Ascending aorta (tissue), 2 donors: ENCODE results near the gene LRP2BP. TPM values are rescaled to one million over a fixed set of nuclear protein-coding genes. Genes with fewer than 3 reads are reported as not detected.
A peak's percentile ranks its signal among the peaks of the same experiment; 100 is the strongest.

Source experiments
- DNase-seq, 2 donors: peaks; one replicate each; pipeline ENCODE4 v3.0.0-alpha.2; 2019; ENCODE audit warnings: low spot score in 2 of 2
- H3K27ac ChIP-seq, 2 donors: fragments of 200-600 bp; sonication (generic); one replicate each; pipeline ENCODE4 v1.5.1; 2016 to 2017; ENCODE audit warnings: mild to moderate bottlenecking in 1 of 2
- H3K27me3 ChIP-seq: fragments of 200-600 bp; sonication (generic); one replicate; pipeline ENCODE4 v1.5.1; 2017
- H3K36me3 ChIP-seq, 2 donors: fragments of 200-600 bp; sonication (generic); one replicate each; pipeline ENCODE4 v1.5.1; 2016
- H3K4me1 ChIP-seq, 2 donors: fragments of 200-600 bp; sonication (generic); one replicate each; pipeline ENCODE4 v1.5.1; 2016 to 2017; ENCODE audit warnings: mild to moderate bottlenecking in 1 of 2
- H3K4me3 ChIP-seq, 2 donors: fragments of 200-600 bp; sonication (generic); one replicate each; pipeline ENCODE4 v1.5.1; 2016 to 2017; ENCODE audit warnings: mild to moderate bottlenecking in 1 of 2
- H3K9me3 ChIP-seq, 2 donors: fragments of 200-600 bp; sonication (generic); one replicate each; pipeline ENCODE4 v1.5.1; 2016
- intact Hi-C: fragments of 100-400 bp; cut with DNase I; formaldehyde crosslinking; loops from one replicate; pipeline ENCODE4 v1.15.1; 2023
- total RNA-seq: library from RNA; depleted of rRNA; stranded (reverse); fragments of >200 nt; gene quantifications from one replicate; pipeline ENCODE4 v1.1.0, GENCODE V29; 2016
- TF ChIP-seq, protein P1 (sequence below), 3 experiments: fragments of 200-600 bp in 2 of 3; fragments of 450-650 bp in 1 of 3; sonication (generic) in 2 of 3; IDR thresholded peaks; one replicate each; pipeline ENCODE4 v1.5.1; 2016 to 2019; ENCODE audit warnings: antibody characterized with exemption in 3 of 3, mild to moderate bottlenecking in 1 of 3, moderate library complexity in 1 of 3

LRP2BP gene
- total RNA-seq, 1 donor from 2014 or later, result 0.53 TPM

DNA sequence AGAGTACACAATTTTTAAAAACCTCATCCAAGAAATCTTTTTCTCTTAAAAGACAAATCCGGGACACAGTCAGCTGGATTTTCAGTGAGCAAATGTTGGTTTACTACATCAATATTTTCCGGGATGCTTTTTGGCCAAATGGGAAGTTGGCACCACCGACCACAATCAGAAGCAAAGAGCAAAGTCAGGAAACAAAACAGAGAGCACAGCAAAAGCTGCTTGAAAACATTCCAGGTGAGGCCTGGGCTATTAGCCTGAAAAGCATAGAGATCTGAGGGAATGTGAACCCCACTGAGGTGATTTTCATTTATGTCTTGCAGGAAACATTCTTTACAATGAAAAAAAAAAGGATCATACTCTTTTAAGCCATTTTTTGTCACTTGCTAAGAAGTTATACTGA lies 33.9 kb downstream of the LRP2BP start:
- H3K36me3 ChIP-seq, result no peaks in the 10 kb centered on the region
- no peaks in the 10 kb centered on the region for H3K9me3 ChIP-seq
- no peaks in the 10 kb centered on the region for H3K27me3 ChIP-seq
- peak in 1 of 2 donors; percentile 33 for DNase-seq
- peak overlapping the region; percentile 66 to 84 for H3K27ac ChIP-seq
- intact Hi-C loops, result no loop called here
- H3K4me1 ChIP-seq, result peaks cover 7 to 53% of the 10 kb centered on the region in 2 donors
- TF ChIP-seq, protein P1, sequence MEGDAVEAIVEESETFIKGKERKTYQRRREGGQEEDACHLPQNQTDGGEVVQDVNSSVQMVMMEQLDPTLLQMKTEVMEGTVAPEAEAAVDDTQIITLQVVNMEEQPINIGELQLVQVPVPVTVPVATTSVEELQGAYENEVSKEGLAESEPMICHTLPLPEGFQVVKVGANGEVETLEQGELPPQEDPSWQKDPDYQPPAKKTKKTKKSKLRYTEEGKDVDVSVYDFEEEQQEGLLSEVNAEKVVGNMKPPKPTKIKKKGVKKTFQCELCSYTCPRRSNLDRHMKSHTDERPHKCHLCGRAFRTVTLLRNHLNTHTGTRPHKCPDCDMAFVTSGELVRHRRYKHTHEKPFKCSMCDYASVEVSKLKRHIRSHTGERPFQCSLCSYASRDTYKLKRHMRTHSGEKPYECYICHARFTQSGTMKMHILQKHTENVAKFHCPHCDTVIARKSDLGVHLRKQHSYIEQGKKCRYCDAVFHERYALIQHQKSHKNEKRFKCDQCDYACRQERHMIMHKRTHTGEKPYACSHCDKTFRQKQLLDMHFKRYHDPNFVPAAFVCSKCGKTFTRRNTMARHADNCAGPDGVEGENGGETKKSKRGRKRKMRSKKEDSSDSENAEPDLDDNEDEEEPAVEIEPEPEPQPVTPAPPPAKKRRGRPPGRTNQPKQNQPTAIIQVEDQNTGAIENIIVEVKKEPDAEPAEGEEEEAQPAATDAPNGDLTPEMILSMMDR (IDR thresholded peaks at IDR 0.05), result no peak
- no peak overlapping the region for H3K4me3 ChIP-seq

DNA sequence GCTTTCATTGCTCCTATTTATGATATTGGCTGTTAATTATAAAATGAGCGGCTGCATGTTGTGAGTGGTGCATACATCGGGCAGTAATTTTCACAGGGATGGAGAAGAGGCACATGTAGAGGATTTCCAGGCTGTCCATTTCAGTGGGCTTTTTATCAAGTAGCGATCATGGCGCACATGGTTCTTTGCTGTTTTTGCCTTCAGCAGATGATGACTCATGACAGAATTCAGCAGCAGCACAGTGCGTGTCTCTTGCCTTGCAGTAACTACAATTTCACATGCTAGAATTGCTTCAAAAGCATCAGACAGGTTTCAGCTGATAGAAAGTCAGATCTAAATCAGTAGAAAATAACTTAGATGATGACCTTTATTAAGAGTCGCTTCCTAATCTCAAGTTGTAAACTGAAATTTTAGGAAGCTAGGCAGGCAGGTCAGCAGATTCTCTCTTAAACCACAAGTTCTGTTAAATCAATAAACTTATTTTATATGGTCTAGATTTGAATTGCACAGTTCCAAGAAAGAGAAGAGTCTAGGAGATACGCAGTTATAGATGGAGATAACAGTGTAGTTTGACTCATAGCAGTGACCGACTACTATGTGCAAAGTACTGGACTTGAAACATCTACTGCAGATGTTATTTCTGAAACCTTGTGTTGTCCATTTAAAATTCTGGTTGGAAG lies 35.8 kb downstream of the LRP2BP start:
- Histone ChIP-seq H3K36me3 (peaks cover 2% of the 10 kb centered on the region in 2 donors), H3K4me1 (peaks cover 7 to 54% of the 10 kb centered on the region in 2 donors), H3K27ac (peak overlapping the region; percentile 84 to 90), H3K9me3 (no peaks in the 10 kb centered on the region), H3K4me3 (no peak overlapping the region), H3K27me3 (no peaks in the 10 kb centered on the region)
- intact Hi-C loops, result loop anchor here (2.0 to 5.0 kb wide), 3 partner anchors 15 to 148 kb away; partner anchors contain the start of gene LRP2BP
- peak in 1 of 2 donors; percentile 66 for DNase-seq
- TF ChIP-seq, protein P1 (IDR thresholded peaks at IDR 0.05), result no peak

DNA sequence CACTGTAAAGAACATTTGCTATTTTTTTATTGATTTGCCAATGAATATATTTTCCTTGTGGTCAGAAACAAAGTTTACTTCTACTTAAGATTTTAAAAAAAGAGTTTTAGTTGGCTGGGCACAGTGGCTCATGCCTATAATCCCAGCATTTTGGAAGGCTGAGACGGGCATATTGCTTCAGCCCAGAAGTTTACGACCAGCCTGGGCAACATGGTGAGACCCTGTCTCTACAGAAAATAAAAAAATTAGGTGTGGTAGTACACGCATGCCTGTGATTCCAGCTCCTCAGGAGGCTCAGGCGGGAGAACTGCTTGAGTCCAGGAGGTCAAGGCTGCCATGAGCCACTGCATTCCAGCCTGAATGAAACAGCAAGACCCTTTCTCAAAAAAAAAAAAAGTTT lies 36.8 kb downstream of the LRP2BP start:
- intact Hi-C loops, result loop anchor here (2.0 to 5.0 kb wide), 3 partner anchors 14 to 147 kb away; partner anchors contain the start of gene LRP2BP
- TF ChIP-seq, protein P1 (IDR thresholded peaks at IDR 0.05), result no peak
- Histone ChIP-seq H3K27ac (peak overlapping the region; percentile 84 to 90), H3K4me3 (no peak overlapping the region), H3K4me1 (peaks cover 5 to 53% of the 10 kb centered on the region in 2 donors), H3K36me3 (peaks cover 11% of the 10 kb centered on the region in 2 donors), H3K9me3 (no peaks in the 10 kb centered on the region), H3K27me3 (no peaks in the 10 kb centered on the region)
- peak in 1 of 2 donors; percentile 65 for DNase-seq

DNA sequence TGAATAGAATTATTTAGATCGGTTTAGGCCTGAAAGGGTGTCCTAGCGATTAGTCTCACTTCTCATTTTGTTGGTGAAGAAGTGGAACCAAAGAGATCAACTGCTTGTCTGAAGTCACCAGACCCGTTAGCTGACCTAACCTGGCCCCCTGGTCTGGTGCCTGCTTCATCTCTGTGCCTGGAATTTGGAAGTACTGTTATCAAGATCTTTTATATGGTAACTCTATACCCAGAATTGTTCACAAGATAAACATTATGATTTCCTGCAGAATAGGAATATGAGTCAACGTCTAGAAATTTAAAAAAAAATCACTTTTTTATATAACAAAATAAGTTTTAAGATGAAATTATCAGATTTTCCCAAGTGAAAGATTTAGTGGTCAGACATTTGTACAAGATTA lies 37.2 kb downstream of the LRP2BP start:
- Histone ChIP-seq H3K27ac (peak overlapping the region; percentile 84 to 90), H3K9me3 (no peaks in the 10 kb centered on the region), H3K4me3 (no peak overlapping the region), H3K36me3 (peaks cover 11 to 14% of the 10 kb centered on the region in 2 donors), H3K4me1 (peaks cover 4 to 48% of the 10 kb centered on the region in 2 donors), H3K27me3 (no peaks in the 10 kb centered on the region)
- TF ChIP-seq, protein P1 (IDR thresholded peaks at IDR 0.05), result no peak
- intact Hi-C loops, result loop anchor here (2.0 to 5.0 kb wide), 3 partner anchors 14 to 146 kb away; partner anchors contain the start of gene LRP2BP
- peak in 1 of 2 donors; percentile 79 for DNase-seq

DNA sequence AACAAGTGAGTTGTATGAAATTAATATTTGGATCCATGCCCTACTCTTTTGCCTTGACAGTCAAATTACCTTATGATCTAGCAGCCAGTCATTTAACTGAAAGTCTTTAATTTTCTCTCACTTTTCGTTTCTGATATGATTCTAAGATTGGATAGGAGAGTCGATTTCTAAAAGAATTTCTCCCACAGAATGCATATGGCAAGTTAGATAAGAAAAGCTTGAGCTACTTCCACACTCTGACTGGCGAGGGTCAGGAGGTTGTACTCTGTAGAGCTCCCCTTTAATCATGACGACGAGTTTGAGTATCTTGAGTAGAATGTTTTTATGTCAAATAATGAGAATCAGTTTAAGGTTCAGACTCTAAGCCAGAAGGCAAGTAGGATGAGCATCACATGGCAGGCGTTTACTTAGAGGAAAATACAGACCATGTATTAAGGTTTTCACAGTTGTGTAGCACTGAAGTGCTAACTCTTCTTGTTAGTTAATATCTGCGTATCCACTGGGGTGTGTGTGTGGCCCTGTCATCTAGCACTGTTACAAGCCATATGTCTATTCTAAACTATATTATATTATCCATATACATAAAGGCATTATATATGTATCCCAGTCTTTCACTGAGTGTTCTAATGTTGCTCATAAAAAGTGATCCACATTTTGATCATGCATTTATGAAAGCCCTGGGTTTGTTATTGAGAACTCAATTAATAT lies 37.8 kb downstream of the LRP2BP start:
- Histone ChIP-seq H3K4me1 (peaks cover 4 to 42% of the 10 kb centered on the region in 2 donors), H3K27me3 (no peaks in the 10 kb centered on the region), H3K36me3 (peaks cover 11 to 14% of the 10 kb centered on the region in 2 donors), H3K27ac (peak overlapping the region; percentile 84 to 90), H3K4me3 (no peak overlapping the region), H3K9me3 (no peaks in the 10 kb centered on the region)
- DNase-seq, result no peak
- intact Hi-C loops, result loop anchor here (2.0 to 5.0 kb wide), 3 partner anchors 13 to 146 kb away; partner anchors contain the start of gene LRP2BP
- TF ChIP-seq, protein P1 (IDR thresholded peaks at IDR 0.05), result no peak
